GM12801 (cell line): Measurements from ENCODE around the gene NIPSNAP2.

Experiments
- TF ChIP-seq, protein P1 (sequence below): IDR thresholded peaks from one replicate; pipeline ENCODE4 v1.5.1; 2011; ENCODE audit warnings: control low read depth; ENCODE audit not compliant: insufficient read length; ENCODE audit errors: extremely low read depth

The NIPSNAP2 gene

DNA sequence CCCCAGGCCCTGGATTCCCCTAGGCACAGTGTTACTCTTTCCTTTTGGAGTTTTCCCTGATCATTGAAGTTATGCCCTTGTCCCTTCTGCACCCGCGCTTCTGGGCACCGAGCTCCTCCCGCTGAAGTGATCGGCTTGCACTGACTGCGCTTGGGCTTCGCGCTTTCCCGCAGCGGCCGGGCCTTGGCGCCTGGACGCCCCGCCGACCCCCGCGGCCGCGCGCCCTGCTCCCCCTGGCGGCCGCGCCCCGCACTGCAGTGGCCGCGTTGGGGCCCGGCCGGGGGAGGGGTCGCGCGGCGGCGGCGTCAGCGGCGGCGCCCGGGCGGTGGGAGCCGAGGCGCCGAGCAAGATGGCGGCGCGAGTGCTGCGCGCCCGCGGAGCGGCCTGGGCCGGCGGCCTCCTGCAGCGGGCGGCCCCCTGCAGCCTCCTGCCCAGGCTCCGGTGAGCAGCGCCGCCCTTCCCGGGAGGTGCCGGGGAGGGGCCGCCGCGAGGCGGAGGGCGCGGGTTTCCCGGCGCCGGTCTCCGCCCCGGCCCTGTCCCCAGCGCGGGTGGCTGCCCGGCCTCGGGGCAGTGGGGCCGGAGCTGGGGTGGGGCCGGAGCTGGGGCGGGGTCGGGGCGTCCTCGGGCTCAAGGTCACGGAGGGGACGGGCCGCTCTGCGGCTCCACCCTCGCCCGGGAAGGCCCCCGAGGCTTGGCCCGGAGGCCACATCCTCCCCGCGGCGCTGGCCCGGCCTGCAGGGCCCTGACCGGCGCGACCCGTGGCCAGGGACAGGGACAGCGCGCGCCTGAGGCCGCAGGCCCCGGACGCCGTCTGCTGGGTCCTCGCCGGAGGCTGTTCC is at the start of gene NIPSNAP2:
NIPSNAP2 (plus strand) TSS at position 325 of the 839 bp plus-strand sequence; CDS start at position 350, 25 bp downstream.
- TF ChIP-seq, protein P1, sequence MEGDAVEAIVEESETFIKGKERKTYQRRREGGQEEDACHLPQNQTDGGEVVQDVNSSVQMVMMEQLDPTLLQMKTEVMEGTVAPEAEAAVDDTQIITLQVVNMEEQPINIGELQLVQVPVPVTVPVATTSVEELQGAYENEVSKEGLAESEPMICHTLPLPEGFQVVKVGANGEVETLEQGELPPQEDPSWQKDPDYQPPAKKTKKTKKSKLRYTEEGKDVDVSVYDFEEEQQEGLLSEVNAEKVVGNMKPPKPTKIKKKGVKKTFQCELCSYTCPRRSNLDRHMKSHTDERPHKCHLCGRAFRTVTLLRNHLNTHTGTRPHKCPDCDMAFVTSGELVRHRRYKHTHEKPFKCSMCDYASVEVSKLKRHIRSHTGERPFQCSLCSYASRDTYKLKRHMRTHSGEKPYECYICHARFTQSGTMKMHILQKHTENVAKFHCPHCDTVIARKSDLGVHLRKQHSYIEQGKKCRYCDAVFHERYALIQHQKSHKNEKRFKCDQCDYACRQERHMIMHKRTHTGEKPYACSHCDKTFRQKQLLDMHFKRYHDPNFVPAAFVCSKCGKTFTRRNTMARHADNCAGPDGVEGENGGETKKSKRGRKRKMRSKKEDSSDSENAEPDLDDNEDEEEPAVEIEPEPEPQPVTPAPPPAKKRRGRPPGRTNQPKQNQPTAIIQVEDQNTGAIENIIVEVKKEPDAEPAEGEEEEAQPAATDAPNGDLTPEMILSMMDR = no peak

DNA sequence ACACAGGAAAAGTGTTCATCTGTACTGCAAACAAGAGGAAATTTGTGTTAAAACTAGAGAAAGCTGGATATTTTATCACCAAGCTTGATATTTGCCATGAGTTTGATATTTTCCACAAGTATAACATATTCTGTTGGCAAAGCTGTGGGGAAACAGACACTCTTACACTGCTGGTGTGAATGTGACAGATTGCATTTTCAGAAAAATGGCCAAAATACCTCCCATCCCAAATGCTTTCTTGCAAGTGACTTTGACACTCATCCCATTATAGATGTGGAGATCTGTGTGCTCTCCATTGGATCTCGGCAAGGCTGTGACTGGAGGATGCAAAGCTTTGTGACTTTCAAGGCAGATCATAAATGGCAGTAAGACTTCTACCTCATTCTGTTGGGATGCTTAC is 46.6 kb upstream of the NIPSNAP2 start:
- TF ChIP-seq, protein P1 = no peak

DNA sequence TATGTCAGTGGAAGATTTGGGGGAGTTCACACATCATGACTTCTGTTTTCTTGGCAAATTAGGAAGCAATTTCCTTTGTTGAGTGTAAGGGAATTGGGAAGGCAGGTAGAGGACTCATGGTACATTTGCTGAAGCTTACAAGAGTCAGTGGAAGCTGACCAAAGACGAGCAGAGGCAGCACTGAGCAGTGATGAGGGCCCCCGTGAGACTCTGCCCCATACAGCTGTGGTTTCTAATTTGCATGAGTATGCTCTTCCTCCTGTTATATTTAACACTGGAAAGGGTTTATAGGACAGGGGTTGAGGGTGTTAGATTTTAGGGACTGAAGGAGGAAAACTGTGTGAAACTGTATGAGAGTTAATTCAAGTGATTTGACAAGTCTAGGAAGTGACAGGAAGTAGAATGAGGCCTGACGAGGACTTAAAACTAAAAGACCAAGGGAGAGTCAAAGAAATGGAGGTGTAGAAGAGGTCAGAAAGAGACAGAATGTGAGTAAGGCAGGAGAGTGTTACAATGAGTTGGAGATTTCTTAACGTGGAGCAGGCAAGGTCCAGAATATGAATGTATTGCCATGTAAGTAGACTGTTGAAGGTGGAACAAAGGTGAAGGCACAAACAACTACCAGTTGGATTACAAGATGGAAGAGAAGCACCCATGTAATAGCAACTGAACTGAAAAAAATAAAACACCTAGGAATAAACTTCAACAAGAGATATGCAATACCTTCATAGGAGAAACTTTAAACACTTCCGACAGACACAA is 36.2 kb upstream of the NIPSNAP2 start:
- TF ChIP-seq, protein P1 = no peak

DNA sequence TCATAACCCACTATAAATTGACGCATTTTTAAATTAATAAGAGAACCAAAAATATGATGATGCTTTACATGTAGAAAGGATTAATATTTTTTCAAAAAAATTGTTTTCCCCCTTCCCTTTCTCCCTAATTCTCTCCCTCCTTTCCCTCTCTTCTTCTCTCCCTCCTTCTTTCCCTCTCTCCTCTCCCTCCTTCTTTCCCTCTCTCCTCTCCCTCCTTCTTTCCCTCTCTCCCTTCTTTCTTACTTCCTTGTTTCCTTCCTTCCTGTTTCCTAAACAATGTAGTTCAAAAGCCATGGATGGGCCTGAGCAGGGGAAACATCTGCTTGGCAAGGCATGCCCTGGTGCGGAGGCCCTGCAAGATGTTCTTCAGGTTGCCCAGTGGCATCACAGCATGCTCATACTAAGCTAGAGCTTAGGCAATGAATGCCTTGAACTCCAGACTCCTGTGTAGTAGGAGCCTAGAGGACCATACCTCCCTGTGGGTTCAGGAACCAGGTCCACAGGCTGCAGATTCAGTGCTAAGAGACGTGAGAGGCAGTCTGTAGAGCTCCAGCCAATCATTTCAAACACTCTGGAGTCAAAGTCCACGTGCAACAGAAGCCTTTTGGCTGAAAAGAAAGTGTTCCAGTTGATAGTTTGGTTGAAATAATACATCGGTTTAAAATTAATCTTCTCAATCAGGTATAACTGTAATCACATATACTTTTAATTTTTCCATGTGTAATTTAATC is 32.8 kb upstream of the NIPSNAP2 start:
- TF ChIP-seq, protein P1 = no peak

DNA sequence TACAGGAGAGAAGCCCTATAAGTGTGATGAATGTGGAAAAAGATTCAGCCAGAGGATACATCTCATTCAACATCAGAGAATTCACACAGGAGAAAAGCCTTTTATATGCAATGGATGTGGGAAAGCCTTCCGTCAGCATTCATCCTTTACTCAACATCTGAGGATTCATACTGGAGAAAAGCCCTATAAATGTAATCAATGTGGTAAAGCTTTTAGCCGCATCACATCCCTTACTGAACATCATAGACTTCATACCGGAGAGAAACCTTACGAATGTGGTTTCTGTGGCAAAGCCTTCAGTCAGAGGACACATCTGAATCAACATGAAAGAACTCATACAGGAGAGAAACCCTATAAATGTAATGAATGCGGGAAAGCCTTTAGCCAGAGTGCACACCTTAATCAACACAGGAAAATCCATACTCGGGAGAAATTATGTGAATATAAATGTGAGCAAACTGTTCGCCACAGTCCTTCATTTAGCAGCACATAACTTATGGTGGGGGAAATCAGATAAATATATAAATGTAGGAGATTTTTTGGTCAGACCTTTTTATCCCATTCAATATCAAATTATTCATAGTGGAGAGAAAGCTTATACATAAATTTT is 24.8 kb upstream of the NIPSNAP2 start:
- TF ChIP-seq, protein P1 = no peak

DNA sequence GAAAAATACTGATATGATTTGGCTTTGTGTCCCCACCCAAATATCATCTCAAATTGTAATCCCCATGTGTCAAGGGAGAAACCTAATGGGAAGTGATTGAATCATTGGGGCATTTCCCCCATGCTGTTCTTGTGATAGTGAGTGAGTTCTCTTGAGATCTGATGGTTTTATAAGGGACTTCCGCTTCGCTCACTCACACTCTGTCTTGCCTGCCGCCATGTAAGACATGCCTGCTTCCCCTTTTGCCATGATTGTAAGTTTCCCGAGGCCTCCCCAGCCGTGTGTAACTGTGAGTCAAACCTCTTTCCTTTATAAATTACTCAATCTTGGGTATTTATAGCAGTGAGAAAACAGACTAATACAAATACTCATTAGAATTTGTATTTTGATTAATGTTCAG is 17.8 kb upstream of the NIPSNAP2 start:
- TF ChIP-seq, protein P1 = no peak
